Measurements from ENCODE around the gene SPG7. TPM values are rescaled to one million over a fixed set of nuclear protein-coding genes. Genes with fewer than 3 reads are reported as not detected.

The SPG7 gene
- polyA plus RNA-seq, 2 of the 4 experiments (the other 2 are of a cell fraction): 53.2 to 73.2 TPM

DNA sequence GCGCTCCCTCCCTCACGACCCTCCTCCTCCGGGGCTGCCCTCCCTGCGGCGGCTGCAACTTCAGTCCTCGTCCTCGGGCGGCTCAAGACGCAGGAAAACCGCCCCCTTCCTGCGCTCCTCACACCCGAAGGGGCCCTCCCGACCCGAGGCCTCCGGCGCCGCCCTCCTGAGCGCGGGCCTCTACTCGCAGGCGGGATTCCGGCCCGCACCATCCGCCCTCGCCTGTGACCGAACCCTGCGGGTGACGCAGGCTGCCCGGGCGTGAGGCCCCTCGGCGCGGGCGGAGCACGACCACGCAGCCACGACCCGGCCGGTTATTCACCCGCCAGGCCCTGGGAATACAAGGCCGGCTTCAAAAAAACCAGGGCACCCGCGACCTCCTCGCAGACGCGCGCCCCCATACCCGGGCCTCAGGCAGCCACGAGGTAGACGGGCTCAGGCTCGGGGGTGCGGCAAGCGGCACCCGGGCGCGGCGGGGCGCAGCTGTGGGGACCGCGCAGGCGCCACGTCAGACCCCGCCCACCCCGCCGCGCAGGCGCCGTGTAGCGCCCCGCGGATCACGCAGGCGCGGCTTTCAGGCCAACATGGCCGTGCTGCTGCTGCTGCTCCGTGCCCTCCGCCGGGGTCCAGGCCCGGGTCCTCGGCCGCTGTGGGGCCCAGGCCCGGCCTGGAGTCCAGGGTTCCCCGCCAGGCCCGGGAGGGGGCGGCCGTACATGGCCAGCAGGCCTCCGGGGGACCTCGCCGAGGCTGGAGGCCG, at the start of gene SPG7 (continued):
- TF ChIP-seq PHF8 (IDR thresholded peaks at IDR 0.05; ENCODE audit: borderline replicate concordance, low read depth) (peak; percentile 92), NPAS2 (CRISPR knock-in tag; IDR thresholded peaks at IDR 0.05; ENCODE audit: borderline replicate concordance) (no peak), KDM5A (IDR thresholded peaks at IDR 0.05) (peak; percentile 89), NR3C1 (IDR thresholded peaks at IDR 0.05) (no peak), POLR2AphosphoS2 (conservative IDR thresholded peaks at IDR 0.05; ENCODE audit: low read length) (no peak), HOXB5 (CRISPR knock-in tag; IDR thresholded peaks at IDR 0.05) (peak; percentile 76), MAFK (IDR thresholded peaks at IDR 0.05; ENCODE audit: partially characterized antibody) (no peak), HOXB13 (CRISPR knock-in tag; IDR thresholded peaks at IDR 0.05; ENCODE audit: low read depth) (peak; percentile 75; the same call in 1 of the 2 replicates), FOSL2 (IDR thresholded peaks at IDR 0.05) (no peak), FOSL2 (CRISPR knock-in tag; IDR thresholded peaks at IDR 0.05) (no peak), JUNB (IDR thresholded peaks at IDR 0.05) (no peak), RARB (CRISPR knock-in tag; IDR thresholded peaks at IDR 0.05) (no peak), POLR2A (IDR thresholded peaks at IDR 0.05; ENCODE audit: low read length) (peak; percentile 74), RCOR1 (IDR thresholded peaks at IDR 0.05; ENCODE audit: low read depth, low read length) (no peak), EHMT2 (IDR thresholded peaks at IDR 0.05; ENCODE audit: low read depth) (no peak)
- TF ChIP-seq, protein P1, sequence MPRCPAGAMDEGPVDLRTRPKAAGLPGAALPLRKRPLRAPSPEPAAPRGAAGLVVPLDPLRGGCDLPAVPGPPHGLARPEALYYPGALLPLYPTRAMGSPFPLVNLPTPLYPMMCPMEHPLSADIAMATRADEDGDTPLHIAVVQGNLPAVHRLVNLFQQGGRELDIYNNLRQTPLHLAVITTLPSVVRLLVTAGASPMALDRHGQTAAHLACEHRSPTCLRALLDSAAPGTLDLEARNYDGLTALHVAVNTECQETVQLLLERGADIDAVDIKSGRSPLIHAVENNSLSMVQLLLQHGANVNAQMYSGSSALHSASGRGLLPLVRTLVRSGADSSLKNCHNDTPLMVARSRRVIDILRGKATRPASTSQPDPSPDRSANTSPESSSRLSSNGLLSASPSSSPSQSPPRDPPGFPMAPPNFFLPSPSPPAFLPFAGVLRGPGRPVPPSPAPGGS (IDR thresholded peaks at IDR 0.05): peak; percentile 92
- TF ChIP-seq, protein P2, sequence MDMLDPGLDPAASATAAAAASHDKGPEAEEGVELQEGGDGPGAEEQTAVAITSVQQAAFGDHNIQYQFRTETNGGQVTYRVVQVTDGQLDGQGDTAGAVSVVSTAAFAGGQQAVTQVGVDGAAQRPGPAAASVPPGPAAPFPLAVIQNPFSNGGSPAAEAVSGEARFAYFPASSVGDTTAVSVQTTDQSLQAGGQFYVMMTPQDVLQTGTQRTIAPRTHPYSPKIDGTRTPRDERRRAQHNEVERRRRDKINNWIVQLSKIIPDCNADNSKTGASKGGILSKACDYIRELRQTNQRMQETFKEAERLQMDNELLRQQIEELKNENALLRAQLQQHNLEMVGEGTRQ (IDR thresholded peaks at IDR 0.05): no peak
- TF ChIP-seq, protein P3, sequence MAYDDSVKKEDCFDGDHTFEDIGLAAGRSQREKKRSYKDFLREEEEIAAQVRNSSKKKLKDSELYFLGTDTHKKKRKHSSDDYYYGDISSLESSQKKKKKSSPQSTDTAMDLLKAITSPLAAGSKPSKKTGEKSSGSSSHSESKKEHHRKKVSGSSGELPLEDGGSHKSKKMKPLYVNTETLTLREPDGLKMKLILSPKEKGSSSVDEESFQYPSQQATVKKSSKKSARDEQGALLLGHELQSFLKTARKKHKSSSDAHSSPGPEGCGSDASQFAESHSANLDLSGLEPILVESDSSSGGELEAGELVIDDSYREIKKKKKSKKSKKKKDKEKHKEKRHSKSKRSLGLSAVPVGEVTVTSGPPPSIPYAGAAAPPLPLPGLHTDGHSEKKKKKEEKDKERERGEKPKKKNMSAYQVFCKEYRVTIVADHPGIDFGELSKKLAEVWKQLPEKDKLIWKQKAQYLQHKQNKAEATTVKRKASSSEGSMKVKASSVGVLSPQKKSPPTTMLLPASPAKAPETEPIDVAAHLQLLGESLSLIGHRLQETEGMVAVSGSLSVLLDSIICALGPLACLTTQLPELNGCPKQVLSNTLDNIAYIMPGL (CRISPR knock-in tag; IDR thresholded peaks at IDR 0.05; ENCODE audit: borderline replicate concordance): peak; percentile 65; the same call in 1 of the 2 replicates
- TF ChIP-seq, protein P4, sequence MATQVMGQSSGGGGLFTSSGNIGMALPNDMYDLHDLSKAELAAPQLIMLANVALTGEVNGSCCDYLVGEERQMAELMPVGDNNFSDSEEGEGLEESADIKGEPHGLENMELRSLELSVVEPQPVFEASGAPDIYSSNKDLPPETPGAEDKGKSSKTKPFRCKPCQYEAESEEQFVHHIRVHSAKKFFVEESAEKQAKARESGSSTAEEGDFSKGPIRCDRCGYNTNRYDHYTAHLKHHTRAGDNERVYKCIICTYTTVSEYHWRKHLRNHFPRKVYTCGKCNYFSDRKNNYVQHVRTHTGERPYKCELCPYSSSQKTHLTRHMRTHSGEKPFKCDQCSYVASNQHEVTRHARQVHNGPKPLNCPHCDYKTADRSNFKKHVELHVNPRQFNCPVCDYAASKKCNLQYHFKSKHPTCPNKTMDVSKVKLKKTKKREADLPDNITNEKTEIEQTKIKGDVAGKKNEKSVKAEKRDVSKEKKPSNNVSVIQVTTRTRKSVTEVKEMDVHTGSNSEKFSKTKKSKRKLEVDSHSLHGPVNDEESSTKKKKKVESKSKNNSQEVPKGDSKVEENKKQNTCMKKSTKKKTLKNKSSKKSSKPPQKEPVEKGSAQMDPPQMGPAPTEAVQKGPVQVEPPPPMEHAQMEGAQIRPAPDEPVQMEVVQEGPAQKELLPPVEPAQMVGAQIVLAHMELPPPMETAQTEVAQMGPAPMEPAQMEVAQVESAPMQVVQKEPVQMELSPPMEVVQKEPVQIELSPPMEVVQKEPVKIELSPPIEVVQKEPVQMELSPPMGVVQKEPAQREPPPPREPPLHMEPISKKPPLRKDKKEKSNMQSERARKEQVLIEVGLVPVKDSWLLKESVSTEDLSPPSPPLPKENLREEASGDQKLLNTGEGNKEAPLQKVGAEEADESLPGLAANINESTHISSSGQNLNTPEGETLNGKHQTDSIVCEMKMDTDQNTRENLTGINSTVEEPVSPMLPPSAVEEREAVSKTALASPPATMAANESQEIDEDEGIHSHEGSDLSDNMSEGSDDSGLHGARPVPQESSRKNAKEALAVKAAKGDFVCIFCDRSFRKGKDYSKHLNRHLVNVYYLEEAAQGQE (IDR thresholded peaks at IDR 0.05): no peak
- TF ChIP-seq, protein P5, sequence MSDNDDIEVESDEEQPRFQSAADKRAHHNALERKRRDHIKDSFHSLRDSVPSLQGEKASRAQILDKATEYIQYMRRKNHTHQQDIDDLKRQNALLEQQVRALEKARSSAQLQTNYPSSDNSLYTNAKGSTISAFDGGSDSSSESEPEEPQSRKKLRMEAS (IDR thresholded peaks at IDR 0.05): peak; percentile 95
- TF ChIP-seq, protein P6, sequence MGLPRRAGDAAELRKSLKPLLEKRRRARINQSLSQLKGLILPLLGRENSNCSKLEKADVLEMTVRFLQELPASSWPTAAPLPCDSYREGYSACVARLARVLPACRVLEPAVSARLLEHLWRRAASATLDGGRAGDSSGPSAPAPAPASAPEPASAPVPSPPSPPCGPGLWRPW (IDR thresholded peaks at IDR 0.05): no peak
